ENCODE results near the gene CES1.
"Not testable (repeated sequence)": the region's sequence is repeated elsewhere in the genome, so short reads cannot be mapped to it uniquely, and the experiment has no call there.

The CES1 gene

DNA sequence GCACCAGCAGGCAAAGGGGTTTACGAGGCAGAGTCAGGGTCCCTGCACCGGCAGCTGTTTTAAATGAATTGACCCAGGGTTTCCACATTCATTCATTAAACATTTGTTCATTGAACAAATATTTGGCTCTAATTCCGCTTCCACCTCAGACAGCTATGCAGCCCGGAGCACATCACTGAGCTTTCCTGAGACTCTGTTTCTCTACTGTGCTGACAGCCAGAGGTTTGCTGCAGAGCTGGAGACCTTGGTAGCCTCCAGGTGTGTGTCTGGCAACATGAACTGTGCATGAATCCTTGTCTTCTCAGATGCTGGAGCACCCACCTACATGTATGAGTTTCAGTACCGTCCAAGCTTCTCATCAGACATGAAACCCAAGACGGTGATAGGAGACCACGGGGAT, 42.7 kb downstream of the CES1 start:
- peak; percentile 0 for DNase-seq (ENCODE audit: low read depth)

GRCh38 chr16:55782793-55783091, 50.2 kb downstream of the CES1 start:
- not testable (repeated sequence) for DNase-seq (ENCODE audit: low read depth)

- DNase-seq (ENCODE audit: low read depth): not testable (repeated sequence)
Measured at GRCh38 chr16:55782091-55782792, 50.7 kb downstream of the CES1 start.

DNA sequence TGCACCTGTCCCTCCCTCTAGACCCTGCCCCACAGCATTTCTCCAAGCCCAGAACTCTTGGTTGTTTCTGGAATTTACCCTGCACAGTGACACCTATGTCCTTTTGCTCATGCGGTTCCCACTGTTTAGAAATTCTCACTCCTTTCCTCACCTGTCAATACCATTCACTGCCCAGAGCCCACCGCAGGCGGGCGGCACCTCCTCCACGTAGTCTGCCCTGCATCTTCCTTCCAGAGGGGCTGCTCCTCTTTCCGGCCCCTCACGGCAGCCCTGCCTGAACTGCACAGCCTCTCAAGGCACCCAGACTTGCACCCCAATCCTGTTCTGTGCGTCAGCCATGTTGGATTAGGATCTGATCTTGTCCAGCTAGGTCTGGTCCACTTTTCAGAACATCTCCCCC, 51.4 kb downstream of the CES1 start:
- DNase-seq (ENCODE audit: low read depth): not testable (repeated sequence)

DNA sequence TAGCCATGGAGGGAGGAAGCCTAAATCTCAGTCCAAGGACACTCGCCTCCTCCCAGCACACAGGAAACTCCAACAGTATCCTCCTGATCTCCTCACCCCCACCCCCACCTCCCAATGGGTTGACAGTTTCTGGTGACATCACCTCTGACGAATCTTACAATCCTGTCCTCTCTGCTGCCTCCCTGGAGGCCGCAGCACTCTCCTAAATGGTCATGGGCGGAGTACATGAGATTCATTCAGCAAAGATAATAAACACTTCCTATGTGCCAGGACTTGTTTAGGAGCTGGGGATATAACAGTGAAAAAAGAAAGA, 52.8 kb downstream of the CES1 start:
- not testable (repeated sequence) for DNase-seq (ENCODE audit: low read depth)

DNA sequence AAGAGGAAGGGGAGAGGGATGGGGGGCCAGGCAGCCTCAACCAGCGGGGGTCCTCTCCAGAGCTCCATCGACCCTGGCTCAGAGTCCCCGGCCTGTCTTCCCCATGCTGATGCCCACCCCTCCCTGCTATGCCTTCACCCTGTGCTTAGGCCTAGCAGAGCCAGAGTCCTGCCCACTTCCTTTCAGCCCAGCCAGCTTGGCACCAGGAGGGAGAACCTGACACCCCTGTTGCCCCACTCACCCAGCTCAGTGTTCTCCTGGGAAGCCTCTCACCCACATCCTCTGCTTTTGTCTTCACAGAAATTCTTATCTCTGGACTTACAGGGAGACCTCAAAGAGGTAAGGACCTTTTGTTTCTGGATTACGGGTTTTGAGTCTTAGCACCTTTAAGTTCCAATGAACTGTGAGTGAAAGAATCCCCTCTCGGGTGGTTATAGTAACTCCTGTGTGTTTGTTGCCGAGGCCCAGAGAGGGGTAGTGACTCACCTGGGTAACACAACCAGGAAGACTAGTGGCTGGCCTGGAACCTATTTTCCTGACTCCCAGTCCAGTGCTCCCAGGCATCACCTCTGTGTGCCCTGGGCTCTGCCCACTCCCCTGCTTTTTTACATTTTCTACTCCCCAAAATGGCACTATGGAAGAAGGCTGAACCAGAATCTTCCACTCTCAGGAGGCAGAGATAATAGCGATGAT, 53.3 kb downstream of the CES1 start:
- DNase-seq (ENCODE audit: low read depth): no peak

DNA sequence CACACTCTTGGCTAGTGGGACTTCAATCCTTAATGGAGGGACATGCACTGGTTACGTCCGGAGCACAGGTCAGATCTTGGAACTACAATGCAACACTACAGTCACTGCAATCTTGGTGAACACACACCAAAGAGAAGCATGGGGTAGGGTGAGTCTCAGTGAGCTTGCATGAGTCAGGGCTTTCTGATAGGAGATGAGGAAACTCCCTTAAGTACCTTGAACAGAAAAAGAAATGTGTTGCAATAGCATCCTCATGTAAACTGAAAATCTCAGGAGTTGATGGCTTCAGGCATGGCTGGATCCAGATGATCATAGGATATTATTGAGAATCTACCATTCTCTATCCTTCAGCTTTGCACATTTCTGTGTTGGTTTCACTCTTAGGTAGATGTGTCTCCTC, 54.1 kb downstream of the CES1 start:
- DNase-seq (ENCODE audit: low read depth): no peak

DNA sequence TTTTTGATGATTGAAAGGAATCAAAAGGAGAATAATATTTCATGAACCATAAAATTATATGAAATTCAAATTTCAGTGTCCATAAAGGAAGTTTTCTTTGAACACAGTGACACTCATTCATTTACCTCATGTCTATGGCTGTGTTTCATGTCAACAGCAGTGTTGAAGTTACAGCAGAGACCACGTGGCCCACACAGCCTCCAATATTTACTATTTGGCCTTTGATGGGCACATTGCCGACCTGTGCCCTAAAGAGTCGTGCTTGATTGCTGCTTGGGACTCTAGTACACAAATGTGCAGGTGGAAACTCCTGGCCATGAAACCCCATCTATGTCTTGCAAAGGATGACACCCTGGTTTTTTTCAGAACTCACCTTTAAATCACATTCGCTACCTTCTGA, 57.0 kb downstream of the CES1 start:
- no peak for DNase-seq (ENCODE audit: low read depth)

GRCh38 chr16:55773859-55774549, 58.9 kb downstream of the CES1 start:
- no peak for DNase-seq (ENCODE audit: low read depth)

GRCh38 chr16:55765161-55765560, 67.7 kb downstream of the CES1 start:
- DNase-seq (ENCODE audit: low read depth): no peak

- peak; percentile 19 for DNase-seq (ENCODE audit: low read depth)
Measured at GRCh38 chr16:55760310-55761001, 72.4 kb downstream of the CES1 start.

DNA sequence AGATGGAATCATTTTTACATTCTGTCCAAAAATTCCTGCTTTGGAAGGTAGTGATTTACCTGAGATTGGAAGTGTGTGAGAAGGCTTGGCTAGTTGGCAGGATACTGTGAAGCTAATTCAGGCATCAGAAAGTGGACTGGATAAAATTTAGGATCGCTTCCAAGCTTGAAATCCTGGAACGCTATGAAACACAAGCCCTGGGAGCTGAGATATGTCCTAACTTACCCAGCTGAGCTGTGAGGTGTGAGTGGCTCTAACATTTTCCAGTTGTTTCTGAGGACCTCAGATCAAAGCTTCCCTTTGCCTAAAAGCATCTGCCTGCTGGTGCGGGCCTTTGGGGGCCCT, 73.0 kb downstream of the CES1 start:
- peak; percentile 0 for DNase-seq (ENCODE audit: low read depth)

DNA sequence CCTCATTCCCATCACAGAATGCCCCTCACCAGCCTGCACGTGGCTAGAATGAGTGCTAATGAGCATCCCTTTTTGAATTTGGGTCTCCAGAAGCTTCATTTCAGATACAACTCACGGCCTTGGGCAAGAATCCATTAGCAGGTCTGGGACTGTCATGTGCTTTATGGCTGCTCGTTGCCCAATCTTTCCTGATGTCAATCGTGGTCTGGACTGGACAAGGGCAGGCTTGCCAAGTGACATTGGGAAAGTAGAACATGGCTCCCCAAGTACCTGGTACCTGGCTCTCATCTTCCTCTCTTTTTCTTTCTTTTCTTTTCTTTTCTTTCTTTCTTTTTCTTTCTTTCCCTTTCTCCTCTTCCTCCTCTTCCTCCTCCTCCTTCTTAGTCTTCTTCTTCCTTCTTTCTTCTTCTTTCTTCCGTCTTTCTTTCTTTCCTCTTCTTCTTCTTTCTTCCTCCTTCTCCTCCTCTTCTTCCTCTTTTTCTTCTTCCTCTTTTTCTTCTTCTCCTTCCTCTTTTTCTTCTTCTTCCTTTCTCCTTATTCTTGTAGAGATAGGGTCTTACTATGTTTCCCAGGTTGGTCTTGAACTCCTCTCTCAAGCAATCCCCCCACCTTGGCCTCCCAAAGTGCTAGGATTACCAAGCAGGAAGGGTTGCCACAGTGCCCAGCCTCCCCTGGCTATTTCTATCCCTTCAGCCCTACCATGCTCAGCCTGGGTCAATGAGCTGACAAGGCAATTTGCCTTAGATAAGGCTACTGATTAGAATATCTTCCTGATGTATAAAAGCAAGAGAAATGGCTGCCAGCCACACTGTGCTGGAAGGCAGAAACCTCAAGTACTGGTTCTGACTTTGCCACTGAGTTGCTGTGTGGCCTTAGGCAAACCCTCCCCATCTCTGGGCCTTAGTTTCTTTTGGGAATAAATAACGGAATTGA, 75.0 kb downstream of the CES1 start:
- DNase-seq (ENCODE audit: low read depth): peak; percentile 0

GRCh38 chr16:55756963-55757362, 75.9 kb downstream of the CES1 start:
- DNase-seq (ENCODE audit: low read depth): peak; percentile 45

GRCh38 chr16:55754056-55754455, 78.8 kb downstream of the CES1 start:
- no peak for DNase-seq (ENCODE audit: low read depth)

DNA sequence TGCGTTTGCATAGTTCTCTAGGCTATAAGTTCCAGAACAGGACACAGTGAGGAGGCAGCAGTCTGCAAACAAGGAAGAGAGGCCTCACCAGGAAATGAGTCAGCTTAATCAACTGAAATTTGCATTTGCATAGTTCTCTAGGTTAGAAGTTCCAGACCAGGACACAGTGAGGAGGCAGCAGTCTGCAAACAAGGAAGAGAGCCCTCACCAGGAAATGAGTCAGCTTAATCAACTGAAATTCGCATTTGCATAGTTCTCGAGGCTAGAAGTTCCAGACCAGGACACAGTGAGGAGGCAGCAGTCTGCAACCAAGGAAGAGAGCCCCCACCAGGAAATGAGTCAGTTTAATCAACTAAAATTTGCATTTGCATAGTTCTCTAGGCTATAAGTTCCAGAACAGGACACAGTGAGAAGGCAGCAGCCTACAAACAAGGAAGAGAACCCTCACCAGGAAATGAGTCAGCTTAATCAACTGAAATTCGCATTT, 79.7 kb downstream of the CES1 start:
- peak; percentile 0 for DNase-seq (ENCODE audit: low read depth)

Data from fibroblast of gingiva (primary cell).